Kidney epithelial cell (primary cell): ENCODE data around the gene DGKB. TPM values are rescaled to one million over a fixed set of nuclear protein-coding genes. Genes with fewer than 3 reads are reported as not detected.

Experiments
- DNase-seq: peaks from one replicate; pipeline ENCODE4 v3.0.0-alpha.2; 2010; ENCODE audit warnings: low read depth
- H3K27me3 ChIP-seq: 2 replicates; pipeline ENCODE4 v1.6.0; 2011; ENCODE audit warnings: low read length; ENCODE audit not compliant: control insufficient read depth, insufficient read depth
- H3K36me3 ChIP-seq: 2 replicates; pipeline ENCODE4 v1.5.1; 2011; ENCODE audit warnings: low read length; ENCODE audit not compliant: control insufficient read depth, insufficient read depth
- H3K4me3 ChIP-seq: 2 replicates; pipeline ENCODE4 v1.5.1; 2011; ENCODE audit warnings: low read depth, mild to moderate bottlenecking, control low read depth, low read length
- CTCF ChIP-seq: IDR thresholded peaks from 2 replicates; pipeline ENCODE4 v1.5.1; 2011; ENCODE audit warnings: mild to moderate bottlenecking, moderate library complexity, low read length, control low read depth, inconsistent platforms; ENCODE audit not compliant: insufficient read depth, poor library complexity, severe bottlenecking
- total RNA-seq: library from RNA; depleted of rRNA; stranded (reverse); fragments of >200 nt; gene quantifications from 2 replicates; pipeline ENCODE4 v1.2.3, GENCODE V29; 2015

The DGKB gene
- total RNA-seq, 1 donor from 2014 or later, result not detected

- Histone ChIP-seq H3K36me3 (no peaks in the 10 kb centered on the region), H3K4me3 (no peak overlapping the region), H3K27me3 (no peaks in the 10 kb centered on the region)
- no peak for DNase-seq
- no peak for TF ChIP-seq CTCF
Observed at GRCh38 chr7:14859267-14859666, 43.3 kb downstream of the DGKB start.

- Histone ChIP-seq H3K27me3 (no peaks in the 10 kb centered on the region), H3K36me3 (no peaks in the 10 kb centered on the region), H3K4me3 (no peak overlapping the region)
- no peak for DNase-seq
- TF ChIP-seq CTCF, result no peak
Observed at GRCh38 chr7:14858866-14859265, 43.7 kb downstream of the DGKB start.

DNA sequence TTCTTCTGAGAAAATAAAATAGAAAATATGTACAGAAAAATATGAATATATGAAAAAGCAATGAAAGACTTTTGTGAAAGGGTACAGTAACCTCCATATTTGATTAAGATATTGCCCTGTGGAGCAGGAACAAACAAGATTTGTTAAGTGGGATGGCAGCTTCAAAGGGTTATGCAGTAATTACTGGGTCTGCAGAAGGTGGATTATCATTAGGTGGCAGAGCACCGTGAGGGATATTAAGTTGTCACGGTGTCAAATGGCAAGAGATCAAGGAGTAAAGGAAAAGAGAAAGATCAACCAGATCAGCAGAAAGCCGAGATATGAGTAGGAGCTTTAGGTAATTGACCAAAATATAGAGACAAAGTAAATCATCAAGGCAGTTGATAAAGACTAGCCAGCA is 44.1 kb downstream of the DGKB start:
- H3K36me3 ChIP-seq, result no peaks in the 10 kb centered on the region
- no peak for TF ChIP-seq CTCF
- no peaks in the 10 kb centered on the region for H3K27me3 ChIP-seq
- no peak for DNase-seq
- H3K4me3 ChIP-seq, result no peak overlapping the region

DNA sequence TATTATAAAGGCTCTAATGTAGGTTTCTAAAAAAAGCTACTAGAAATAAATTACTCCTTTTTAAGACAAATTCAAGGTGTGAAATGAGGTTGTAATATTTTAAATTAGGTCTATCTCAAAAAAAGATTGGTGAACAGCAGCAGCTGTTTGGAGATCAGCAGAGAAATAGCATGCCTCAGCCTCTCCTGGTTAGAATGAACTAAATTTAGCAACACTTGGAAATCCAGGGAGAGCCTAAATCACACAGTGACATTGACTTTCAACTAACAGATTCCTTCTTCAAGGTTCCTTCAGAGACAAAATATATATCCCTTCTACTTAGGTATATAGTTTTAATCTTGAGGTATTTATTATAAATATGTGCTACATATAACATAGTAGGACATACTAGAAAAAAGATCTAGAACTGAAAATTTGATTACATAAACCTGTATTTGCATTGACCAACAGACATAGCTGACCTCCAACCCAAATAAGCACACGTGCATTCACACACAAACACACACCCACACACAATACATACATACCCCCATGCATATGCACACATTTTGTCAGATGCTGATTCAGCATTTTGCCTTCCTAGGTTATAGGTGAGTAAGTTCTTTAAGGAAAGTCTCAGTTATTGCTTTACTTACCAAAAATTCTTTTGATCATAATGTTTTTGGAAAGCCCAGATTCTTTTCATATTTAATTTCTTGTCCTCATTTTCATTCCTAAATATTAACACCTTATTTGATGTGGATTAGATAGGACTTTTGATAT is 47.3 kb downstream of the DGKB start:
- TF ChIP-seq CTCF, result no peak

GRCh38 chr7:14854471-14854870 is 48.1 kb downstream of the DGKB start:
- TF ChIP-seq CTCF, result no peak
- no peak overlapping the region for H3K4me3 ChIP-seq
- DNase-seq, result no peak
- H3K36me3 ChIP-seq, result no peaks in the 10 kb centered on the region
- no peaks in the 10 kb centered on the region for H3K27me3 ChIP-seq

More for the DNA sequence above, 47.3 kb downstream of the DGKB start:
- DNase-seq, result no peak
- Histone ChIP-seq H3K27me3 (no peaks in the 10 kb centered on the region), H3K4me3 (no peak overlapping the region), H3K36me3 (no peaks in the 10 kb centered on the region)

DNA sequence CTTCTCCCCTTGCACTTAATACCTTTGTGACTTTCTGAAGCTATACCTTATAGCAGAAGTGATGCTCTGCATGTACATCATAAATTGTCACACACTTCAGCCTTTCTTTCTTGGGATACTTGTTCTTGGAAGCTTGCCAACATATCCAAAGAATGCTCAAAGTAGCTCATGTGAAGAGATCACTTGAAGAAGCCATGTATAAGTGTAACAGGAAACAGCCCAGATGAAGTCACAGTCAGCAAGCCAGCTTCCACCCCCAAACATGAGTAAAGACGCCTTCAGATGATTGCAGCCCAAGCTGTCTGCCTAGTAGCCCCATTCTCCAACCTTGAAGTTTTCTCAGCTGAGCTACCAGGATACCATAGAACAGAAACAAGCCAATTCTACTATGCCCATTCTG is 50.9 kb downstream of the DGKB start:
- TF ChIP-seq CTCF, result no peak
- Histone ChIP-seq H3K36me3 (no peaks in the 10 kb centered on the region), H3K4me3 (no peak overlapping the region), H3K27me3 (no peaks in the 10 kb centered on the region)
- no peak for DNase-seq
